Spleen (tissue), 11 donors: ENCODE results near the gene SEMG2. TPM values are rescaled to one million over a fixed set of nuclear protein-coding genes. Genes with fewer than 3 reads are reported as not detected.
A peak's percentile ranks its signal among the peaks of the same experiment; 100 is the strongest.

Experiments
- DNase-seq: peaks from one replicate; pipeline ENCODE4 v3.0.0-alpha.2; 2020
- H3K27ac ChIP-seq, 8 donors: fragments of 200-600 bp; sonication (generic) in 7 of 8; 1 replicate in 4 of 8; 2 replicates in 4 of 8; pipeline versions ENCODE4 v1.5.0 to v1.8.0; 2016 to 2021; ENCODE audit warnings: inconsistent platforms in 4 of 8, mild to moderate bottlenecking in 4 of 8, moderate library complexity in 1 of 8
- H3K27me3 ChIP-seq, 7 donors: fragments of 200-600 bp; sonication (generic) in 6 of 7; replicated peaks in 1 of 7; 1 replicate in 4 of 7; 2 replicates in 3 of 7; pipeline versions ENCODE4 v1.5.0 to v1.8.0; 2016 to 2021; ENCODE audit warnings: inconsistent platforms in 3 of 7, mild to moderate bottlenecking in 1 of 7
- H3K36me3 ChIP-seq, 6 donors: fragments of 200-600 bp; sonication (generic) in 5 of 6; 1 replicate in 4 of 6; 2 replicates in 2 of 6; pipeline versions ENCODE4 v1.5.0 to v1.8.0; 2016 to 2021; ENCODE audit warnings: inconsistent platforms in 2 of 6
- H3K4me1 ChIP-seq, 6 donors: fragments of 200-600 bp; sonication (generic) in 5 of 6; 1 replicate in 3 of 6; 2 replicates in 3 of 6; pipeline versions ENCODE4 v1.5.0 to v1.8.0; 2016 to 2021; ENCODE audit warnings: inconsistent platforms in 3 of 6
- H3K4me3 ChIP-seq, 8 donors: fragments of 200-600 bp; sonication (generic) in 7 of 8; 1 replicate in 4 of 8; 2 replicates in 4 of 8; pipeline versions ENCODE4 v1.5.0 to v1.8.0; 2016 to 2021; ENCODE audit warnings: inconsistent platforms in 4 of 8, mild to moderate bottlenecking in 4 of 8, moderate library complexity in 2 of 8
- H3K9me3 ChIP-seq, 8 donors: fragments of 200-600 bp; sonication (generic) in 7 of 8; 1 replicate in 4 of 8; 2 replicates in 4 of 8; pipeline versions ENCODE4 v1.5.0 to v1.8.0; 2016 to 2021; ENCODE audit warnings: inconsistent platforms in 4 of 8
- POLR2A ChIP-seq, 3 donors: fragments of 450-650 bp; IDR thresholded peaks; one replicate each; pipeline ENCODE4 v1.5.1; 2017; ENCODE audit warnings: antibody characterized with exemption in 3 of 3, mild to moderate bottlenecking in 1 of 3
- POLR2AphosphoS5 ChIP-seq, 3 donors: sonication (generic); formaldehyde crosslinking; IDR thresholded peaks; one replicate each; pipeline ENCODE4 v1.5.1; 2017; ENCODE audit warnings: antibody characterized with exemption in 3 of 3
- WGBS, 5 donors: extraction: QIAGEN DNeasy Blood & Tissue Kit in 3 of 5; methylation state at CpG; one replicate each; pipeline versions ENCODE4 v1.1.5 to v1.1.7; 2013 to 2018; 5-methylcytosine and 5-hydroxymethylcytosine counted together
- intact Hi-C: fragments of 100-400 bp; cut with DNase I; formaldehyde crosslinking; loops from one replicate; pipeline ENCODE4 v1.15.0; 2023; ENCODE audit warnings: low total_unique reads
- polyA plus RNA-seq, 3 donors: library from polyadenylated mRNA; stranded (reverse); fragments of 200-250 nt; gene quantifications; one replicate each; pipeline ENCODE4 v1.2.1, GENCODE V29; 2013
- total RNA-seq, 7 donors: library from RNA; depleted of rRNA in 3 of 7; stranded (reverse); fragments of >200 nt in 3 of 7; fragmentation: NEBNext Ultra II Directional in 4 of 7; extraction: Animal tissue kit (Norgen Biotek cat#: 25700) in 4 of 7; gene quantifications; one replicate each; pipeline versions ENCODE4 v1.1.0 to v1.2.1, GENCODE V29; 2016 to 2021
- TF ChIP-seq, protein P1 (sequence below), 11 experiments: fragments of 200-600 bp in 7 of 11; fragments of 450-650 bp in 4 of 11; sonication (generic) in 4 of 11; IDR thresholded peaks in 8 of 11; conservative IDR thresholded peaks in 3 of 11; 1 replicate in 7 of 11; 2 replicates in 4 of 11; pipeline versions ENCODE4 v1.4.0 to v1.8.0; 2016 to 2021; ENCODE audit warnings: antibody characterized with exemption in 11 of 11, inconsistent platforms in 4 of 11, mild to moderate bottlenecking in 1 of 11
- donor health status: healthy with polysubstance abuse.
- donor health status: DM: no; HTN: no; CAD: no; lungs with moderate emphysema.
- donor health status: DM: no; HTN: no; CAD: no.
- donor health status: Bipolar disorder and iron deficiency.
- donor health status: healthy.
- donor health status: DM: no; HTN: no; CAD: no.
- donor health status: DM: yes; HTN: yes; CAD: no.

SEMG2 gene
- total and polyA plus RNA-seq, 10 donors = not detected

DNA sequence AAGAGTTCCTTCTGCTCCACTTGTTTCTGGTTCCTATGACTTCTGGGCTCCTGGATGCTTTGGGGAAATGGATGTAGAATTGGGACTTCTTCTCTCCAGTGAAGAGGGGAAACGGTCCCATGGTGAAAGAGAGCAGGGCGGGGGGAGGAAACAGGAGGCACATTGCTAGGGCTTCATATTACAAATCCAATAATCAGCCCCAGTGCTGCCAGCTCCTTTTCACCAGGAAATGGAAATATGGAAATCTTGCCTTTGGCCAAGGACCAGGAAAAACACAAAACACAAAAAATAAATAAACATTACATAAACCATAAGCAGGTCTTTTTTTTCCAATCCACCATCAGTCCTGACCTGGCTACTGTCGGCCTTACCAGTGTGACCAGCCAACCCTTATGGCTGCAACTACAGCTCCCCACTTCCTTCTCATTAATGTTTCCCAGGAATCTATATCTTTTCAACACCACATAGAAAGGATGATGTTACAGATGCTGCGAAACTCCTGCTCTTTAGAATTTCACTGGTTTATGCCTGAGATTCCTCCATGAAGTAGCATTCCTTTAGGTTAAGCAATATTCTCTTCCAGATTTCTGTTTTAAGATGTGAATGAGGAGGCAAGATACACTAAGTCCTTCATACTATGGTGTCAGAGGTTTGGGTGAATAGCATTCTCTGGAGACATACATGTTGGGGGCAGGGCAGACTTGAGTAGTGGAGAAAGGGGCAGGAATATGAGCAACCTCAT, 44.5 kb upstream of the SEMG2 start:
- no peak overlapping the region for H3K4me3 ChIP-seq
- intact Hi-C loops = no loop called here
- peaks cover 0 to 34% (median 0%) of the 10 kb centered on the region in 7 donors for H3K27me3 ChIP-seq
- no peaks in the 10 kb centered on the region for H3K36me3 ChIP-seq
- no peaks in the 10 kb centered on the region for H3K4me1 ChIP-seq
- WGBS, 5 donors = 71 to 85% (median 80%) methylated on average over 4 of the region's 4 CpGs
- H3K27ac ChIP-seq = no peak overlapping the region
- TF ChIP-seq POLR2AphosphoS5 (IDR thresholded peaks at IDR 0.05) (no peak), POLR2A (IDR thresholded peaks at IDR 0.05) (no peak)
- TF ChIP-seq, protein P1, sequence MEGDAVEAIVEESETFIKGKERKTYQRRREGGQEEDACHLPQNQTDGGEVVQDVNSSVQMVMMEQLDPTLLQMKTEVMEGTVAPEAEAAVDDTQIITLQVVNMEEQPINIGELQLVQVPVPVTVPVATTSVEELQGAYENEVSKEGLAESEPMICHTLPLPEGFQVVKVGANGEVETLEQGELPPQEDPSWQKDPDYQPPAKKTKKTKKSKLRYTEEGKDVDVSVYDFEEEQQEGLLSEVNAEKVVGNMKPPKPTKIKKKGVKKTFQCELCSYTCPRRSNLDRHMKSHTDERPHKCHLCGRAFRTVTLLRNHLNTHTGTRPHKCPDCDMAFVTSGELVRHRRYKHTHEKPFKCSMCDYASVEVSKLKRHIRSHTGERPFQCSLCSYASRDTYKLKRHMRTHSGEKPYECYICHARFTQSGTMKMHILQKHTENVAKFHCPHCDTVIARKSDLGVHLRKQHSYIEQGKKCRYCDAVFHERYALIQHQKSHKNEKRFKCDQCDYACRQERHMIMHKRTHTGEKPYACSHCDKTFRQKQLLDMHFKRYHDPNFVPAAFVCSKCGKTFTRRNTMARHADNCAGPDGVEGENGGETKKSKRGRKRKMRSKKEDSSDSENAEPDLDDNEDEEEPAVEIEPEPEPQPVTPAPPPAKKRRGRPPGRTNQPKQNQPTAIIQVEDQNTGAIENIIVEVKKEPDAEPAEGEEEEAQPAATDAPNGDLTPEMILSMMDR (IDR thresholded peaks at IDR 0.05 in 8 of 11, conservative IDR thresholded peaks at IDR 0.05 in 3 of 11) = no peak
- no peaks in the 10 kb centered on the region for H3K9me3 ChIP-seq
- no peak for DNase-seq

DNA sequence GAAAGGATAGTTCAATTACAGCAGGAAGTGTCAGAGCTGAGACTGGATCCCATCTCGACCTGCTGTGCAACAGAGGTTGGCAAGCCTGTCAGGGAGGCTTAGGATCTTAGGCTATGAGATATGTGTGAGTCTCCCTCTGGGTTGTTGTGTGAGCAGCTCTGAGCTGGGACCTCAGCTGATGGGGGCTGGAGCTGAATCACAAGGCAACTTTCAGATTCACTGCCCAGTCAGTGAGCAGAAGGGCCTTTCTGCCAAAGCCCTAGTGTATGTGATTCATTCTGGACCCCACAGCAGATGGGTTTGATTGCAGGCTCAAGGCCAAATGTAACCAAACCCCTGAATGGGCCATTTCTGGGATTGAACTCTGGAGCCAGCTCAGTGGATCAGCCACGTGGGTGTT, 42.0 kb upstream of the SEMG2 start:
- 23 to 71% (median 43%) methylated on average over 2 of the region's 2 CpGs for WGBS, 5 donors
- Histone ChIP-seq H3K36me3 (no peaks in the 10 kb centered on the region), H3K4me3 (peak overlapping the region in 1 of 8 donors; percentile 44), H3K4me1 (no peaks in the 10 kb centered on the region), H3K9me3 (no peaks in the 10 kb centered on the region), H3K27me3 (peaks cover 0 to 34% (median 0%) of the 10 kb centered on the region in 7 donors), H3K27ac (peak overlapping the region in 7 of 8 donors; percentile 13 to 82 (median 58))
- intact Hi-C loops = no loop called here
- DNase-seq = no peak
- no peak for TF ChIP-seq POLR2AphosphoS5 (IDR thresholded peaks at IDR 0.05)
- TF ChIP-seq POLR2A (IDR thresholded peaks at IDR 0.05) = no peak
- TF ChIP-seq, protein P1 (IDR thresholded peaks at IDR 0.05 in 8 of 11, conservative IDR thresholded peaks at IDR 0.05 in 3 of 11) = no peak

DNA sequence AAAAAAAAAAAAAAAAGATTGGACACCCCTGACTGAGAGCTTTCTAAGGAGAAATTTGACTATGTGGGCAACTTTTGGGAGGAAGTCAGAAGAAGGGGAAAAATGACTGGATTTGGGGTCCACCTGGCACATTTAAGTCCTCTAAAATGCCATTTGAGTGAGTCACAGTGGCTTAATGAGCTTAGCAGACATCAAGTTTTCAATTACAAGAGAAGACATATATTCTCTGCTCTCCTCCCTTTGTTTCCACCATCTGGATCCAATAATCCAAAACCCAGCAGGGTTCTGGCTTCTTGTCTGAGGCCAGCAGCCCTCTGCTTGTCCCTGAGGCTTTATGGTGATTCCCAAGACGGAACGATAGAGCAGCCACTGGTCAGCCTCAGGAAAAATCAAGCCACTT, 39.5 kb upstream of the SEMG2 start:
- no peak overlapping the region for H3K4me3 ChIP-seq
- TF ChIP-seq, protein P1 (IDR thresholded peaks at IDR 0.05 in 8 of 11, conservative IDR thresholded peaks at IDR 0.05 in 3 of 11) = no peak
- TF ChIP-seq POLR2A (IDR thresholded peaks at IDR 0.05) (no peak), POLR2AphosphoS5 (IDR thresholded peaks at IDR 0.05) (no peak)
- H3K27me3 ChIP-seq = peaks cover 0 to 19% (median 0%) of the 10 kb centered on the region in 7 donors
- no peak overlapping the region for H3K27ac ChIP-seq
- DNase-seq = no peak
- no peaks in the 10 kb centered on the region for H3K36me3 ChIP-seq
- no peaks in the 10 kb centered on the region for H3K4me1 ChIP-seq
- intact Hi-C loops = no loop called here
- no peaks in the 10 kb centered on the region for H3K9me3 ChIP-seq
- 91 to 96% (median 93%) methylated on average over 2 of the region's 2 CpGs for WGBS, 5 donors

DNA sequence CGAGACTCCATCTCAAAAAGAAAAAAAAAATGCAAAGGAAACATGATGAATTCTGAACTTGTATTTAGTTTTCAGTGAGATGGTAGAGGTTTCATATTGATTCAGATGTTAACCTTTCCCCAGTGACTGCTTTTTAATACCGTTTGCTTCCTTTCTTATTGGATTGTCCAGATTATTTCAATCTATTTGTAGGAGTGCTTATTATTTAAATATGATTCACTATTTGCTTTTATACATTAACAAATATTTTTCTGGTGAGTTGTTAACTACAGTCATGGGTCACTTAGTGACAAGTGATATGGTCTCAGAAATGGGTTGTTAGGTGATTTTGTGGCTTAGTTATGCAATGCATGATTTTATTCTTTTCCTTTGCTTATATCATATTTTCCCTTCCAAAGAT, 38.1 kb upstream of the SEMG2 start:
- H3K27me3 ChIP-seq = peaks cover 0 to 19% (median 0%) of the 10 kb centered on the region in 7 donors
- intact Hi-C loops = no loop called here
- no peaks in the 10 kb centered on the region for H3K36me3 ChIP-seq
- no peak for DNase-seq
- H3K27ac ChIP-seq = no peak overlapping the region
- no peaks in the 10 kb centered on the region for H3K9me3 ChIP-seq
- TF ChIP-seq POLR2AphosphoS5 (IDR thresholded peaks at IDR 0.05) (no peak), POLR2A (IDR thresholded peaks at IDR 0.05) (no peak)
- TF ChIP-seq, protein P1 (IDR thresholded peaks at IDR 0.05 in 8 of 11, conservative IDR thresholded peaks at IDR 0.05 in 3 of 11) = no peak
- H3K4me3 ChIP-seq = no peak overlapping the region
- 77 to 93% (median 93%) methylated on average over 2 of the region's 2 CpGs for WGBS, 5 donors
- no peaks in the 10 kb centered on the region for H3K4me1 ChIP-seq
